NCI-H2107 treated with DMSO at 0.1 percent for 48 hours (cell line): ENCODE data around the gene SLC10A6.

ENCODE experiments used
- DNase-seq: peaks from one replicate; lab custom pipeline; 2025; ENCODE audit not compliant: unreplicated experiment; lab: John Stamatoyannopoulos, UW

Gene SLC10A6

DNA sequence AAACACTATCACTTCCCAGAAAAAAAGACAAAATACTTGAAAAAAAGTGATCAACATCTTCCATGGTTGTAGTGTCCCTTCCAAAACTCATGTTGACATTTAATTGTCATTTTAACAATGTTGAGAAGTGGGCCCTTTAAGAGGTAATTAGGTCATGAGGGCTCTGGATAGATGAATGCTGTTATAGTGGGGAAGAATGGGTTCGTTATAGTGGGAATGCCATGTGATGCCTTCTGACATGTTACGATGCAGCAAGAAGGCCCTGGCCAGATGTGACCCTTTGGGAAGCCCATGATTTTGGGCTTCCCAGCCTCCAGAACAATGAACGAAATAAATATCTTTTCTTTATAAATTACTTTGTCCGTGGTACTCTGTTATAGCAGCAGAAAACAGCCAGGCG lies 4.0 kb upstream of the SLC10A6 start:
- no peak for DNase-seq

DNA sequence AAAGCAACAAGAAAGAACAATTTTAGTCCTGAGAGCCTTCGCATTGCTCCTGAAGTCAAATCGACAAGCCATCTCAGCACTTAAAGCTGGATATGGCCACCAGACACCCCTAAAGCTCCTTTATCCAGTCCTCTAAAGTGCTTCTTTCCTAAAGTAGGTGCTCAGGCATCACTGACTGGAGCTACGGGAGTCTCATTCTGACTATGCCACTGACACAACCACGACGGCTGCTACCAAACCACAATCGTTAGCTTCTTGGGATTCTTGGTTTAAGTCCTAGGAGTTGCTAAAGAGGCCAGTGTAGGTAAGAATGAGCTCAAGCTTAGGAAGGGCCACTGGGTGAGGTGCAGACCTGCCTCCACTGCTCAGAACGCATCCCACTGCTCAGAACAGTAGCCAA lies 1.0 kb downstream of the SLC10A6 start:
- DNase-seq, result no peak

DNA sequence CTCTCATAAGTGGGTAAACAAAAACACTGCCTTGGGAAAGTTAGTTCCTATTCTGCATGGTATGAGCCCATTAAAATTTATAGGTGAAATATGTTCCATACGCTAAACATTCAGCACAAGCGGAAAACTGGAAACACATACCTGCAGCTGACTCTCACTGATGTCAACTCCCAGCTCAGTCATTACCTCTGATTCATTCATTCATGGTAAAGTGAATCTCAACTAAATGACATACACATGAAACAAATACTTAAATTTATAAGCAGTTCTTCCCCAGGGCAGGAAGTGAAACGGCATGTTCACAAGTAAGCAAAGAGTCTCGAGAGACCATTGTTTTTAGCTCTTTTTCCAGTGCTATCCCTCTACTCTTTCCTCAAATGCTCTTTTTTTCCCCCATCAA lies 1.6 kb downstream of the SLC10A6 start:
- DNase-seq, result no peak

DNA sequence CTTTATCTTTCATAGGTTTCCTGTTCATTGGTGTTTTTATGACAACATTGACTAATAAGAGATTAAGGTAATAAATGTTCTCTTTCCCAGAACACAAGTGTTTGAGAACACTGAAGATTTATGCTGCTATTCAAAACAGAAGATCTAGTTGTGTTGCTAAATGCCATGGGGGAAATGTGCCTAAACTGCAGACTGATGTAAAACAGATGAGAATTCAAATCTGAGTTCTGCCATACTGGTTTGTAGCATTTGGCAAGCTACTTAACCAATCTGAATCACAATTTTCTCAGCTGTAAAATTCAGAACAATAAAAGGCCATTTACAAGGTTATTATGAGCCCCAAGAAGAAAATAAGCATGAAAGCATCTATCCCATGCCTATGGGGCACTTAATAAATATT lies 2.3 kb downstream of the SLC10A6 start:
- no peak for DNase-seq

DNA sequence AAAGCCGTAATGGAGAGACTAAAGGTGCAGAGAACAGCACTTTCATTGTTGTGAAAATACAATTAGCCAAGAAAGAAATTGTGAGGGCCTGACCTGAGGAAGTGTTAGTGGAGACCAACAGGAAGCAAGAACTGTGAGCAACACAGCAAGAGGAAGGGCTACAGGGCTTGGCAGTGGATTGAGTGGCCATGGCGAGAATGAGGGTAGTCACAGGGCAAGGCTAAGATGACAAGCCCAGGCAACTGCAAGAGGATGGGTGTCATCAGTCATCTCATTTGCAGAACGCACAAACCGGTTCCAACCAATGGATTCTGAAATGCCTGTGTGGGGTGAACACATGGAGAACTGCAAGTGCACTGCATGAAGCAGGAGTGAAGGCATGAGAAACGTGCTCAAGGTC lies 3.6 kb downstream of the SLC10A6 start:
- DNase-seq, result no peak

DNA sequence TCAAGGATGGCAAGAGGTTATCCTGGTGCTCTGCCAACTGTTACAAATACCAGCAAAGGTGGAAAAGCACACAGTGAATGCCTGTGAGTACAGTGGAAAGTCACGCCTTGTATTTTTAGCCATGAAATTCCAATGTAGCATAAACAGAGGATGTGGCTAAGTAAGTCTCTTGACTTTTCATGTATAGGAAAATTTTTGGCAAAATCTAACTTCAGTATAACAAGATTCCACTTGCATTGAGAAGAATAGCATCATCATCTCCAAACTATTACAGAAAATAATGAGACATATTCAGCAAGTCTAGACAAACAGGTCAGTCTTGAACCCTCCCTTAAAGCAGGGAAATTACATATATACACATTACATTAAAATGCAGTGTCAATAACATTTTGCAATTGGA lies 7.9 kb downstream of the SLC10A6 start:
- no peak for DNase-seq

DNA sequence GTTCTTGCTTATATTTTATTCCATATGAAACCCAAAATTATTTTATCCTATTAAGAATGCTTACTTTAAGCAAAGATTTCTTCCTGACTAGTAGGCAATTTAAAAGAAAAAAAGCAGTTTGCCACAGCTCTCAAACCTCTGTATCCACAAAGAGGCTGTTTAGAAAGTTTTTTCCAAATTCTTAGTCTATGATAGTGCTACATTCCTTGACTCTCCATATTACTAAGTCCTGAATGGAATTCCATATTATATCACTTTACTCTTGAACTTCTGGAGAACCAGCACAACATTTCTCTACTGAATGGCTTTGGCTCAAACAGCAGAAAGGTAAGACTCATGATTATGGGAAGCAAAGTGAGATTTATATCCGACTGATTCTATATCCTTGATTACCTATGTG lies 8.3 kb downstream of the SLC10A6 start:
- no peak for DNase-seq

DNA sequence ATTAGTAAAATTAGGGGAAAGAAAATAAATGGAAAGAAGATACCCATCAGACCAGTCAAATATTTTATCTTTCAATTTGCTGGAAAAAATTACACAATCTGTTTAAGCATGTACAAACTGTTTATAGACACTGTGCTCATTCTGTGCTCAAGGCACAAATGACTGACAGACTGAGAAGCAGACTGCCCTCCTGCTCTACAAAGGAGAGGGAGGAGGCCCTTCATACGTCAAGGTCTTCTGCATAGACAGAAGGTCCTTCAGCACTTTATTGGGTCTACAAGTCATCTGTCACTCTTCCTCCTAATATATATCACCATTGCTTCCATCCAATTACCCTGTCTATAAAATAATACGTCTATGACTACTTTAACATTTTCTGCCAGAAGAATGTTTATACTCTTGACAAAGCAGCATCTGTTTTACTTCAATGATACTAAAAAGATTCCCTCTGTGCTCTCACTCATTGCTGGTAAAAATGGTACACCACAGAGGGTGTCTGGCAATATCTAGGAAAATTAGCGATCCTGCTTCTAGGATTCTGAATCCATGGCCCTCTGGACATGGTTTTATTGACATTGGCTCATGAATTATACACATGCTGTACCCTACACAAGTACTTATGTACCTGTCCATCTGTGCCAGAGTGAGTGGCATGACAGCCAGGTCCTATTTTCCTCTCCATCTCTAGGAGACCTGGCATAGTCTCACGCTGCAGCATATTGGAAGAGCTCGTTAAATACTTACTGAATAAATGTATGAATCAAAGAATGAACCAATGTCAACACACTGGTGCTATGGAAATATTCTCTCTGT lies 11.3 kb downstream of the SLC10A6 start:
- DNase-seq, result no peak

DNA sequence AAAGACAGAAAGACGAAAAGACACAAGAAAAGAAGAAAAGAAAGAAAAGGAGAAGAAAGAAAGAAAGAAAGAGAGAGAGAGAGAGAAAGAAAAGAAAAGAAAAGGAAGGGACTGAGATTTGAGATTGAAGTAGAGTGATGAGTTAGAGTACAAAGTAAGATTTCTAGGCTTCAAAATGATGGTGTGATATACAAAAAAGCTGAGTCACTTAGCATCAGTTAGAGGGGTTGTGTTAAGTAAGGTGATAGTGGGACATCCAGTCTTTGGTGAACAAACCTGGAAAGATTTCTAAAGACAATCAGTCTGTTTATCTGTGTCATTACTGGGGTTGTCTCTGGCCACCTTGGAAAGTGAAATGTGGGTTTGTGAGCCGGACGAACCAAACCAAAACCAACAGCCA lies 13.5 kb downstream of the SLC10A6 start:
- no peak for DNase-seq

DNA sequence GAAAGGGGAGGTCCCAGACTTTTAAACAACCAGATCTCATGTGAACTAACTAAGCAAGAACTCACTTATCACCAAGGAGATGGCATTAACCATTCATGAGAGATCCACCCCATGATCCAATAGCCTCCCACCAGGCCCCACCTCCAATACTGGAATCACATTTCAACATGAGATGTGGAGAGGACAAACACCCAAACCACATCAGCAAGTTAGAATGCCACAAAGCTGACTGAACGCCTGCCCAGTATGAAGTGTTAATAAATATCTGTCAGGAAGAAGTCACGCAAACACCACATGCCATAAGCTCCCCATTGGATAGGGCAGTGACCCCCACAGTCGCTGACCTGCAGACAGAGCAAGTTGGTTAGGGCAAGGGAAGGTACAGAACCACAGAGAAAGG lies 14.3 kb downstream of the SLC10A6 start:
- peak; percentile 10 for DNase-seq

DNA sequence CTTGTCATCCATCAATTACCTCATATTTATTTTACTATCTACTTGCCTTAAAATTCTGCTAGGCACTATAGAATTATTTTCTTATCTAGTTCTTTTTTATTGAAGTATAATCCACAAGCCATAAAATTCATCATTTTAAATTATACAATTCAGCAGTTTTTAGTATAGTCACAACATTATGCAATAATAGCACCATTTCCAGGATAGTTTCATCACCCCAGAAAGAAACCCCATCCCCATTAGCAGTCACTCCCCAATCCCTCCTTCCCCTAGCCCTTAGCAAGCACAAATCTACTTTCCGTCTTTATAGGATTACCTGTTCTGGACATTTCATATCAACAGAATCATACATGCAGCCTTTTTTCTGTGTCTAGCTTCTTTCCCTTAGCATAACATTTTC lies 15.6 kb downstream of the SLC10A6 start:
- DNase-seq, result no peak

DNA sequence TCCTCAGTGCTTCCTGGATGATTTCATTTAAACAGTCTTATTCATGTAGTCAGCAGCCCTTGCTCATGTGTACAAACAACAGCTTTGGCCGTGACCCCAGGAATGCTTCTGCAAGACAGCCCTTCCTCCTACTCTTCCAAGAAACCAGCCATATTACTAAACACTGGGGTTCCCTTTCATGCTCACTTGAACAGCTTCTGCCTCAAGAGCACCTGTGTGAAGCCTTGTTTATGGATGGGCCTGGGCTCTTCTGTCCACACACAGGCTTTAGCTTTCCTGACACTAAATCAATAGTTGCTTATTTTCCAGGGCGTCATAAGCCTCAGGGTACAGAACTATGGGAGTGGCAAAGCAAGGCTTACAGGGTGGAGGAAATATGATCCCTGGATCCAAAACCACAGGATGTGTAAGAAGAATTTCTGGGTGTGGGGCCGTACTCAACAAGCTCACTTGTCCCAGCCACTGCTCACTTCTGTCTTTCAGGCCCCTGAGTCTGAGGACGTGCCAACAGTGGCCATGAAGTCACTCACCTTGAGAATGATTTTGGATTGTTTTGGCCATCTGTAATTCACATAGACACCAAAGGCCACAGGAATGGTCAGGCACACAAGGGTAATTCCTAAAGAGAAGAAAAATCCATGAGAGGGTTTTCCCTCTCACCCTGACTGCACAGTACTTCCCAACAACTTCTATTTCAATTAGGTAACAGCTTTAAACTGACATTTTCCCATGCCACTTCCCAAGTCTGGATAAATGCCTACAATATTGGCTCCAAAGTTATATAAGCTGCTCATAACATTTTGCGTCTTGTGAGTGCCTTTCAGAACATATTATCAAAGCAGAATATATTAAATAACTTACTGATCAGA lies 17.7 kb downstream of the SLC10A6 start:
- DNase-seq, result peak; percentile 50

DNA sequence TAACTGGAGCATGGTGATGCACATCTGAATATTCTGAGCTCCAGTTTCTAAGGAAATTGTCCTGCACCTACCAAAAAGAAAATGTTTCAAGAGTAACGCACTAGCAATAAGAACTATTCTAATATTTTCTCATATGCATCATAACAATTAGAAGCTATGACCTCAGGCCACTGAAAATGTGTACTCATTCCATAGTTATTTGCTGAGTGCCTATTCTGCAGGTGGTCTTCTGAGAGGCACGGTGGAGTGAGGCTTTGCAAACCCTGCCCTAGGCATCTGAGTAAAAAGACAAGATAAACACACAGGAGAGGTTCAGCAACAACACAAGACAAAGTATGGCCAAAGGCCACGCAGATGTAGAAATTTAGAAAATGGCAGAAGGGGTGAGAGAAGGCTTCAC lies 23.7 kb downstream of the SLC10A6 start:
- no peak for DNase-seq

DNA sequence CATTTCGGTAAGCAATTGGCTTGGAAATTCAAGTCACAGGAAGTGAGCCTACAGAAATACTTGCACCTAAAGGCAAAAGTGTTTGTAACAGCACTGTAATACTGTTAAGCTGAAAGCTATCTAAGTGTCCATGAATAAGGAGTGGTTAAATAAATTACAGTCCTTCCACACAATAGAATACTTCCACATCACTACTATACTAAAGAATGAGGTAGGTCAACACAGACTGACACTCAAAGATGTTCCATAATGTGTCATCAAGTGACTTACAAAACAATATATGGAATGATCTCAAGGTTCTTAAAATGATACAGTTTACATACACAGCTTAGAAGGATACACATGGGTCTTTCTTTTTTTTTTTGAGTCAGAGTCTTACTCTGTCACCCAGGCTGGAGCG lies 27.0 kb downstream of the SLC10A6 start:
- no peak for DNase-seq

DNA sequence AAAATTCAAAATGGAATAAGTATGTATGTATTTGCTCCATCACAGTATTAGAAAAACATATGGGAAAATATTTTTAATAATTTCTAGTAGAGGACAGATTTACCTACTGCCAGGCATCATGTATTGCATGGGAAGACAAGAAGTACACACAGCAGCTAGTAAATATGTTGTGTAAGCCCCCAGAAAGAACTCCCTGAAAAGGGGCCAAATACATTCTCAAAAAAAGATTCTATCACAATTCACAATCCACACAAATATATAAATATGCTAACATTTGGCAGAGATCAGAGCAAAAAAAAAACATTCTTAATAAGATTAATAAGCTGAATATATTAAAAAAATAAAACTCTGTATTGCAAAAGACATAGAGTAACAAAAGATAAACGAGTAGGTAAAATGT lies 28.0 kb downstream of the SLC10A6 start:
- DNase-seq, result no peak

DNA sequence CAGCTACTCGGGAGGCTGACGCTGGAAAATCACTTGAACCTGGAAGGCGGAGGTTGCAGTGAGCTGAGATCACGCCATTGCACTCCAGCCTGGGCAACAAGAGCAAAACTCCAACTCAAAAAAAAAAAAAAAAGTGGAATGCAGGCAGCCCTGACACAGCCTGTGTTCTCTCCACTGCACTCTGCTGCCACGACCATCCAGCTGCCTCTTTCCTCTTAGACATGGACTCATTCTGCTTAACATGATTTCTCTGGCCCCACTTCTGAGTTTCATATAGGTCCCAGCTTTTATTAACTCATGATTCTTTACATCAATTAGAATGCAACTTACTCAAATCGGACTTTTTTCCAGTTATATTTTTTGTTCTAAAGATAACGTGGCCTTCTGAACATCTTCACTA lies 29.6 kb downstream of the SLC10A6 start:
- no peak for DNase-seq

DNA sequence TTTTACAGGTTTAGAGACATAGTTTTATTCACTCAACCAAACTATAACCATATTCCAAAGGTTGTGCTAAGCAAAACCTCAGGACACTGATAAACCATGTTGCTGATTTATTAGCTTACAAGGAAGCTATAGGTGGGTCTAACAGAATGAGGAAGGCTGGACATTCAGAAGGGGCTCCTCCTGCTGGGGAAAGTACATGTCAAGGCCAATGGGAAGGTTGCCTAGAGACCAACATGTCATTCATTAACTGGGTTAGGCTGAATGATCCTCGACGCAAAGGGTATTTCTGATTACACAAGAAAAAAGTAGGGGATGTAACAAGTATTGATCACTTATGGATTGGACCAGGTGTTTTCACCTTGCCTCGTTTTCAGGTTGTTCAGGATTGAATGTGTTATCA lies 30.3 kb downstream of the SLC10A6 start:
- no peak for DNase-seq

DNA sequence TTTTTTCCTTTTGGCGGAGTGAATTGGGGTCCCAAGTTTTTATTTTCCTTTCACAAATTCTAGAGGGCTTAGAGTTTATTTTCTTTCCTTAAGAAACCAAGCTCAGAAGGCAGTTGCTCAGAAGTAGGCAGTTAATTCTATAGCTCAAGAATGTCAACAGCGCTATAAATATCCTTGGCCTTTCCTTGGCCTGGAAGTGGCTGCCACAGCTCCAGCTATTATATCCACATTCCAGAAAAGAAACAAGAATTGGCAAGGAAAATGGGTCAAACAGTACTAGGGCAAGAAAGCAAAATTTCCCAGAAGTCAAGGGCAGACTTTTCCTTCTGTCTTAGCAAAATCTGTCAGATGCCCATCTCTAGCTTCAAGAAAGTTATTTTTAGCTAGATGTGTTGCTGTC lies 31.0 kb downstream of the SLC10A6 start:
- no peak for DNase-seq

DNA sequence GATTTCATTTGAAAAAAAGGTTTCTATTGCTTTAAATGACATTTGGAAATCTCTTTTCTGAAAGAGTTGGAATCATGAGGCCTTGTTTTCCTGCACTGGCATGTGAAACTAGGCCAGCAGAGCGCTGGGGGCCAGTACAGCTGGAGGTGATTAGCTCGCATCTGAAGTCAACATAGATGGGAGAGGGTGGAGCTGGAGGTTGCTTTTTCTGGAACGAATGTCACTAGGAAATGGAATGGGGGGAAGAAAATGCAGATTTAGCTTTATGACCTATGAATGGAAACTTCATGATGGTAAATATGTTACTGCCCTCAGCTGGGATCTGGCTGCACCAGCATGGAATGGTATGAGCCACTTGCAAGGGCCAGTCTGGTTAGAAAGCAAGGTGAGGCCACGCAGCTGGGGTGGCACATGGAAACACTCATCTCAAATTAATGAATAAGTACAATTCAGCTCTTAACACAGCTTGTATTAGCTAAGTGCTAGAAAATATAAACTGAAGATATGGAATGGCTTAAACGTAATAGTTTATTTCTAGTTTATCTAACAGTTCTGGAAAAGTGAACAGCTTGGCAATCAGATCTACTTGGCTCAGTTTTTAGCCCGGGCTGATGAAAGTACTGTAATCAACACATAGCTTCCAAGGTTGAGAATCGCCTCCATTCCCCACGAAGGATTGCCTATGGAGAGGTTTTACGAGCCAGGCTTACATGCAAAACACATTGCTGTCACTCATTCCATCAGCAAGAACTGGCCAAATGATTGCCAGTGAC lies 32.5 kb downstream of the SLC10A6 start:
- DNase-seq, result no peak

DNA sequence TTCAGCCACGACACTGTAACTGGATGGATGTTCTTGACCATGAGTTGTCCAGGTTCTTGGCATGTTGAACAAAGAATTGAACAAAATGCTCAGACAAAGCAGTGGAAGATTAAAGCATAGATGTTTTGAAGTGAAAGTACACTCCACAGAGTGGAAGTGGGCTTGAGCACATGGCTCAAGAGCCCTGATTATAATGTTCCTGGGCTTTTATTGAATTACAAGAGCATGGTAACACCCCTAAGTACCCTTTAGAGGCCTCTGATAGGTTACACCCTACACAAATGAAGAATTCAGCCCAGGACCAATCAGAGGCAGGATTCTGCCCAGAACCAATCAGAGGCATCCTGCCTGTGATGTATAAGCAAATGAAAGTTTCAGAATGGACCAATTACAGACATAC lies 33.5 kb downstream of the SLC10A6 start:
- no peak for DNase-seq

DNA sequence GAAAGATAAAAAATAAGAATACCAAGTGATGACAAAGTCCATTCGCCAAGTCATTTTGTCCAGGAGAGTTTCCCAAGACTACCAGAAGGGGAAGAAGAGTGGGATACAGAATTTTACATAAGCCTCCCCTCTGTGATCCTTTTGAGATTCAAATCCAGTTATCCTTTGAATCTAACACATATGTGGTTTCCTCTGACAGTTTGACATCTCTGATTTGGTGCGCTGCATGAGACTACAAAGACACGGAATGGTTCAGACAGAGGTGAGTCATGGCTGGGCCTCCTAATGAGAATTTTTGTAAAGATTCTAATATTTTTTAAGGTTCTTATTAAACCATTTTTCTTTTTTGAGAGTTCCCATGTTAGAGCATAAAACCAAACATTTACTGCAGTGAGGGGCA lies 38.3 kb downstream of the SLC10A6 start:
- no peak for DNase-seq

DNA sequence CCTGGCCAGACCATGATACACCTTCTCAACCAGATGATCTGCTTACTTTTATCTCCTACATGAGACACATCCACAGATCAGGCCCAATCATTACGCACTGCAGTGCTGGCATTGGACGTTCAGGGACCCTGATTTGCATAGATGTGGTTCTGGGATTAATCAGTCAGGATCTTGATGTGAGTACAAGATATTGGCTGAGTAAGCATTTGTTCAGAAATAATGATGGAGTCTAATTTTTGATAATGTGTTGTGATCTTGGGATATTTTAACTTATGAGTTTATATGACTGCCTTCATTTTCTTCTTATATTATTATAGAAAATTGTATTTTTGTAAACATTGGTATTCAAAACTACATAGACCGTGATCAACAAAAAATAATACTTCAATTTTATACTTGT lies 39.4 kb downstream of the SLC10A6 start:
- DNase-seq, result no peak
